ENCODE results near the gene MYH14.

MYH14 gene

GRCh38 chr19:50210425-50210824 lies 7.0 kb downstream of the MYH14 start:
- no peaks in the 10 kb centered on the region for H3F3A ChIP-seq (ENCODE audit: insufficient read depth)
- no peak for TF ChIP-seq CTCF (IDR thresholded peaks at IDR 0.05; ENCODE audit: insufficient read depth, low read length, poor library complexity, severe bottlenecking)
- no peak for TF ChIP-seq EZH2phosphoT487 (conservative IDR thresholded peaks at IDR 0.05; ENCODE audit: low read length)
- no peaks in the 10 kb centered on the region for H3K9me3 ChIP-seq (ENCODE audit: insufficient read depth, low read length)
- H3K36me3 ChIP-seq (ENCODE audit: low read length) = no peaks in the 10 kb centered on the region
- no peaks in the 10 kb centered on the region for H3K9me2 ChIP-seq (replicated peaks; ENCODE audit: insufficient read depth, low read length)
- H3K4me3 ChIP-seq (ENCODE audit: insufficient read depth, low read length, poor library complexity, severe bottlenecking) = no peak overlapping the region
- no peaks in the 10 kb centered on the region for H4K20me1 ChIP-seq (ENCODE audit: low read depth, low read length)
- H3K79me2 ChIP-seq (ENCODE audit: insufficient read depth, low read length) = no peaks in the 10 kb centered on the region
- no peak overlapping the region for H3K4me2 ChIP-seq (ENCODE audit: low read depth, low read length, poor library complexity, severe bottlenecking)
- H3K9ac ChIP-seq (ENCODE audit: low read length) = no peak overlapping the region
- H3K27me3 ChIP-seq (ENCODE audit: low read length) = no peaks in the 10 kb centered on the region
- H3K27ac ChIP-seq (ENCODE audit: low read depth, low read length) = no peak overlapping the region
- no peak overlapping the region for H2AFZ ChIP-seq (ENCODE audit: low read depth, low read length, severe bottlenecking)

GRCh38 chr19:50213925-50214324 lies 10.5 kb downstream of the MYH14 start:
- Histone ChIP-seq H3K4me2 (ENCODE audit: low read depth, low read length, poor library complexity, severe bottlenecking) (no peak overlapping the region), H2AFZ (ENCODE audit: low read depth, low read length, severe bottlenecking) (no peak overlapping the region), H3K9me3 (ENCODE audit: insufficient read depth, low read length) (no peaks in the 10 kb centered on the region), H3K9me2 (replicated peaks; ENCODE audit: insufficient read depth, low read length) (no peaks in the 10 kb centered on the region), H3F3A (ENCODE audit: insufficient read depth) (no peaks in the 10 kb centered on the region), H4K20me1 (ENCODE audit: low read depth, low read length) (no peaks in the 10 kb centered on the region), H3K9ac (ENCODE audit: low read length) (no peak overlapping the region), H3K4me3 (ENCODE audit: insufficient read depth, low read length, poor library complexity, severe bottlenecking) (no peak overlapping the region), H3K27me3 (ENCODE audit: low read length) (no peaks in the 10 kb centered on the region), H3K36me3 (ENCODE audit: low read length) (no peaks in the 10 kb centered on the region), H3K27ac (ENCODE audit: low read depth, low read length) (no peak overlapping the region), H3K79me2 (ENCODE audit: insufficient read depth, low read length) (no peaks in the 10 kb centered on the region)
- no peak for TF ChIP-seq EZH2phosphoT487 (conservative IDR thresholded peaks at IDR 0.05; ENCODE audit: low read length)
- no peak for TF ChIP-seq CTCF (IDR thresholded peaks at IDR 0.05; ENCODE audit: insufficient read depth, low read length, poor library complexity, severe bottlenecking)

GRCh38 chr19:50214699-50215543 lies 11.5 kb downstream of the MYH14 start:
- TF ChIP-seq CTCF (IDR thresholded peaks at IDR 0.05; ENCODE audit: insufficient read depth, low read length, poor library complexity, severe bottlenecking) (no peak), EZH2phosphoT487 (conservative IDR thresholded peaks at IDR 0.05; ENCODE audit: low read length) (no peak)
- H3K4me3 ChIP-seq (ENCODE audit: insufficient read depth, low read length, poor library complexity, severe bottlenecking) = no peak overlapping the region

More at GRCh38 chr19:50214699-50215543, 11.5 kb downstream of the MYH14 start:
- Histone ChIP-seq H3K79me2 (ENCODE audit: insufficient read depth, low read length) (no peaks in the 10 kb centered on the region), H3K9ac (ENCODE audit: low read length) (no peak overlapping the region), H4K20me1 (ENCODE audit: low read depth, low read length) (no peaks in the 10 kb centered on the region), H3K9me3 (ENCODE audit: insufficient read depth, low read length) (no peaks in the 10 kb centered on the region), H3K9me2 (replicated peaks; ENCODE audit: insufficient read depth, low read length) (no peaks in the 10 kb centered on the region), H3K4me2 (ENCODE audit: low read depth, low read length, poor library complexity, severe bottlenecking) (no peak overlapping the region), H3F3A (ENCODE audit: insufficient read depth) (no peaks in the 10 kb centered on the region), H3K36me3 (ENCODE audit: low read length) (no peaks in the 10 kb centered on the region), H2AFZ (ENCODE audit: low read depth, low read length, severe bottlenecking) (no peak overlapping the region), H3K27me3 (ENCODE audit: low read length) (no peaks in the 10 kb centered on the region), H3K27ac (ENCODE audit: low read depth, low read length) (no peak overlapping the region)
